ENCODE measurements around the gene PHOSPHO1.

The PHOSPHO1 gene

GRCh38 chr17:49217651-49218413 is 12.8 kb downstream of the PHOSPHO1 start:
- peak; percentile 64 to 67 for DNase-seq

- DNase-seq: no peak
These were observed 13.5 kb downstream of the PHOSPHO1 start for GRCh38 chr17:49216953-49217650.

- DNase-seq: no peak
These were observed 14.1 kb downstream of the PHOSPHO1 start for GRCh38 chr17:49216482-49216881.

GRCh38 chr17:49214676-49215360 is 15.8 kb downstream of the PHOSPHO1 start:
- DNase-seq: no peak

- DNase-seq: no peak
These were observed 16.7 kb downstream of the PHOSPHO1 start for GRCh38 chr17:49213847-49214246.

- no peak for DNase-seq
These were observed 17.2 kb downstream of the PHOSPHO1 start for GRCh38 chr17:49213399-49213798.

GRCh38 chr17:49210158-49211029 is 20.2 kb downstream of the PHOSPHO1 start, which contains the start of the genes ABI3 and GNGT2:
ABI3 (plus strand) TSS chr17:49210707; CDS start chr17:49210725, 18 bp downstream.
GNGT2 (minus strand) TSS chr17:49210574; CDS start chr17:49207422, 3,152 bp downstream.
- peak; percentile 78 to 80 for DNase-seq

- peak in 1 of 2 experiments; percentile 51 for DNase-seq
These were observed 21.5 kb downstream of the PHOSPHO1 start for GRCh38 chr17:49209061-49209571.

GRCh38 chr17:49204516-49204915 is 26.1 kb downstream of the PHOSPHO1 start:
- no peak for DNase-seq

- DNase-seq: no peak
These were observed 26.8 kb downstream of the PHOSPHO1 start for GRCh38 chr17:49203796-49204195.

- DNase-seq: no peak
These were observed 29.1 kb downstream of the PHOSPHO1 start for GRCh38 chr17:49201481-49201927.

- DNase-seq: no peak
These were observed 30.0 kb downstream of the PHOSPHO1 start for GRCh38 chr17:49200423-49201083.

- DNase-seq: no peak
These were observed 32.4 kb downstream of the PHOSPHO1 start for GRCh38 chr17:49198211-49198610.

- no peak for DNase-seq
These were observed 33.1 kb downstream of the PHOSPHO1 start for GRCh38 chr17:49197346-49197998.

- no peak for DNase-seq
These were observed 34.1 kb downstream of the PHOSPHO1 start for GRCh38 chr17:49196520-49196919.

- DNase-seq: no peak
These were observed 34.8 kb downstream of the PHOSPHO1 start for GRCh38 chr17:49195751-49196150.

- DNase-seq: no peak
These were observed 36.3 kb downstream of the PHOSPHO1 start for GRCh38 chr17:49194297-49194607.

- DNase-seq: peak; percentile 48 to 54
These were observed 36.9 kb downstream of the PHOSPHO1 start for GRCh38 chr17:49193513-49194296.

GRCh38 chr17:49191917-49192741 is 38.5 kb downstream of the PHOSPHO1 start:
- DNase-seq: peak; percentile 84 to 99

Measured in activated T-cell treated with anti-CD3 and anti-CD28 coated beads, Interleukin-2, amount 50 U/mL, for 48 hours (primary cell).